NCI-H187 treated with DMSO at 0.1 percent for 48 hours (cell line): ENCODE results near the gene KIAA1217.
"Not testable (repeated sequence)": the region's sequence is repeated elsewhere in the genome, so short reads cannot be mapped to it uniquely, and the experiment has no call there.

Experiments used
- DNase-seq: peaks from one replicate; lab custom pipeline; 2025; lab: John Stamatoyannopoulos, UW

The KIAA1217 gene

DNA sequence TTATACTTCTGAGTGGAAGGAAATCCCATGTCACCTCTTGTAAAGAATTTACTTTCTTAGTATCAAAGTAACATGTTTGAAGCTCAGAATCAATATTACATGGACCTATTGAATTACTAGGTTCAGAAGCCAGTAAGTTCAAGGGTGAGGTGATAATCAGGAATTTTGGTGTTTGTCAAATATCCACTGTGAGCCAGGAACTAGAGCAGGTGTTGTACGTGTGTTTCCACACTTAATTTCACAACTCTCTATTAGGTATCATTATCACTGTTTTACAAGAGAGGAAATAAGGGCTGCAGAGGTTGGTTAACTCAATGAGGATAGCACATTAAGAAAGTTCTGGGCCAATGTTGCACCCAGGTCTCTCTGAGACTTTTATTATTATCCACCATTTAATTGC is 130.4 kb downstream of the KIAA1217 start:
- DNase-seq: no peak

DNA sequence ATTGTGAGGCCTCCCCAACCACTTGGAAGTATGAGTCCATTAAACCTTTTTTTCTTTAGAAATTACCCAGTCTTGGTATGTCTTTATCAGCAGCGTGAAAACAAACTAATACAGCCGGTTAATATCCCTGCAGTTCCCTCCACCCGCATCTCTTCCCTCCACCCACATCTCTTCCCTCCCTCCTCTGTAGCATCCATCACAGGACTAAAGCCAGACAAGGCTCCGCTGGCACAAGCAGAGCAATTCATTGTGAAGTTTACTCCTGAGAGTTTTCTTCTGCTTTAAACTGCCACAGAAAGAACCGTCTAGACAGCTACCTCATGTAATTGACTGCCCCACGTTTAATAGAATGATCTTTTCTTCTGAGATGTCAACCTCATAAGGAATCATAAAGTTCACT is 131.5 kb downstream of the KIAA1217 start:
- DNase-seq: no peak

DNA sequence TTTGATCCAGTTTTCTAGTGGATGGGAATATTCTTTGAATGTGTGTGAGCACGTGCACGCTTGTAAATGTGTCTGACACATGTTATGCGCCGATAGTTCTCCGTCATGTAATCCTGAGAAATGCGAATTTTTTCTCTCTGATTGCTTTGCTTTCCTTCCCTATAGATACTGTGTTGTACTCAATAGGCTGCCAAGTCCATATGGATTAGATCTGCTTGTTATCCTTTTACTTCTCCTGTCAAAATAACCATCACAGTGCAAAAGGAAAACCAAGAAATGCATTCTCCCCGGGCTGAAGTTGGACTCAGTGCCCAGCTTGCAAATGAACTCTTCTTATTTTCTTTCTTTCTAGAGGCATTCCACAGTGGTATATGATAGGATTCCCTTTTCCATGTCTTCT is 131.9 kb downstream of the KIAA1217 start:
- no peak for DNase-seq

DNA sequence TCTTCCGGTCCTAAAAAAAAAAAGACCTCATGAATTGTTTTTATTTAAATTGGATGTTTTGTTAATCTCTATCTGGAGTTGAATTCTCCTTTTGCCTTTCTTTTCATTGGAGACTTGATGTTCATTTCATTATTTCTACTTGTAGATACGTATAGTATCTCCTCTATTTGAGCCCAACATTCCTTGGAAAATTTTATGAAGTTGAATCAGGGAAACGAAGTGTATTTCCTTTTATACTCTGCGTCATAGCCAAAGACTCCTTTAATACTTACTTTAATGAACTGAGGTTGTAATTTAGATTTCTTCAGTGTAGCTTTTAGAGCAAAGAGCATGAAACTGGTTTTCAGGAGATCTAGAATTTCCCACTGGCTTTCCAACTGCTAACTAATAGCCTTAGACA is 132.4 kb downstream of the KIAA1217 start:
- DNase-seq: no peak

DNA sequence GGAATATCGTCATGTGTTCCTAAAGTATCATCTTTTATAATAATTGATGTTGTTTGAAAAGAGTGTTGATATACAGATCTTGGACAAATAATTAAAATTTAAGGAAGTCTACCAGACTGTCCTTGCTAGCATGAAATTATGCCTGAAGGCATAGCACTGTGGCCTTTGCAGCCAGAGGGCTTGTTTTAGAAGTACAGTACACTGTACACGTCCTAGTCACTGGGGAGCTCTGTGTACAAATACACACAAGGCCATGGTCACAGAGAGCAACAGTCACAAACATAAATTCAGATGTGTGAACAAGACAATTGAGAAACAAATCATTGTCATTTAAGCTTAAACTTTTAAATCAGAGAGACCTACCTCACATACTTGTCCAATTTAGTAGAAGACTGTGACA is 133.0 kb downstream of the KIAA1217 start:
- no peak for DNase-seq

DNA sequence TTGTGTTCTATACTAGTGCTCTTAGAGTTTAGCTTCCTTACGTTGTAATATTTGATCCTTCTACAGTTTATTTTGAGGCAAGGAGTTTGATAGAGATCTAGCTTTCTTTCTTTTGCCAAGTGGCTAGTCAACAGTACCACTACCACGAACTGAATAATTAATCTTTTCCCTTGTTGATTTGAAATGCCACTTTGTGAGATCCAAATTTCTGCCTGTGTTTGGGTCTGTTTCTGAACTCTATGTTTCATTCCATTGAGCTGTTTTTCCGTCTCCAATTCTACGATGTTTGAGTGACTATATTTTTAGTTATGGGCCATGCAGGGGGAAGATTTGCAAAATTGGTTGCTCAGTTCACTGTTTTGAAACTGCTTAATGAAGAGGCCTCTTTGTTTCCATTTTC is 134.7 kb downstream of the KIAA1217 start:
- DNase-seq: no peak

DNA sequence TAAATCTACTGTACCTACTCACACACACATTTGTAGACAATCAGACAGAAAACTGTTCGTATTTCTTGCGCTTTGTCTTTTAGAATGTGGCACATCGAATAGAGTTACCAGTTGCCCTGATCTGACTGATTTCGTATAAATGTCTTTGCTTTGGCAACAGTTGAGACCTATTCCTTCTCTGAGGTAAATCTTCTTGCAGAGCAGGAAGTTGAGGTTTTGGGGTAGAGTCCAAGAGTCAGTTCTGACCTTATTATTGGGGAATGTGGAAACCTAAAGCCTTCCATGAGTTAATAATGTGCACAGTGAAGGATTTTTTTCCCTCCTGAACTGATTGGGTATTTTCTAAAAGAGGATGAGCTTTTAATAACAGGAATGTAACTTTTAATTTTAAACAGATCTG is 135.3 kb downstream of the KIAA1217 start:
- no peak for DNase-seq

DNA sequence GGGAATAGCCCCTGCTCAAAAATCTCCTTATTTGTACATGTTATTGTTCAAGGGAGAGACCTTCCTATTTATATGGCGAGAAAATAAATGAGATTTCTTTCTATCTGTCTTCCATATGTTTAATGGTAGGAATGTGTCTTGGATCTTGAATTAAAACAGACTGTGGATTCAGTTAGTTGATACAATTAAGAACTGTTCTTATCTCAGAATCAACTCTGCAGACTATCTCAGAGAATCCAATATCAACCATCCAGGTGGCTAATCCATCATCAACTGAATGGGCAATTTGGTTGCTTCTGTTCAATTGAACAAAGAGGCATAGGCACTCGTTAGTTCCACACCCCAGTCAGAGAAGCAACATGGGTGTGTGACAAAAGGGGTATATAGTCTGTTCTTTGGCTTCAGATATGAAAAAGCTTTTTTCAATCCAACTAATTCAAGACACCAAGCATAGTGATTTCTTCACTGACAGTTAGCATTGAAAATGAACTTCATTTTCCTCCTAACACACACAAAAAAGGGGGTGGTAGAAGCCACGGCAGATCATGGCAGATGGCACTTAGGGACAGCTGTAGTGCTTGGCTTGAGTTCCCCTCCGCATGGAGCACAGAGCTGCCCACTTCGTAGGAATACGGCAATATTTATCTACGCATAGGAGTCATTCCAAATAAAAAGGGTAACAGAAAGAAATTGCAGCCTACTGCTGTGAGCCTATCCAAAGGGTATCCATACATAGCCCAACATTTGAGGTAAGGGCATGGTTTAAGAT is 135.9 kb downstream of the KIAA1217 start:
- no peak for DNase-seq

DNA sequence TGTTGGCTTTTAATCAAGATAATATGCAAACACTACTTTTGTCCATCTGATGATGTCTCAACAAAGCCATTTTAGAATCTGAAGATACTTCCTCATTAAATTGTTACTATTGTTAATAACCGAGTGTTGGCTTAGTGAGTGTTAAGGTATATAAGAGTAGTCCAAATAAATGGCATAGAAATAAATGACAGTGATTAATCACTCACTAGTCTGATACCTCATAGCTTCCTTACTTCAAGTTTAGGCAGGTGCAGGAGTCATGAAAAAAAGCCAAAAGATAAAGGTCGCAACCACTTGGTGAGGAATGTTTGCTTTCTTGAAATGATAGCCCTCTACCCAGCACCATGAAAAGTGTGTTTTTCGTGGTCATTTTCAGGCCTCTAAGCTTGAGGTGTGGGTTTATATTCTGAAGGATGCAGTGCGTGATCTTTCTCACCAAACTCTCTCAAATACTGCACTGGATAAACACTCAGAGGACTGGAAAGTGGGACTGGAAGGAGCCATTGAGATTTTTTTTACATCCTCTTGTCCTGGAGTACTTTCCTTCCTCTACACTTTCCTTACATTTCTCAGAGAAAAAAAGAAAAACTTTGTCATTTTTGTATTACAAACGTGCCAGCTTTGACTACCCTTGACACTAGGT is 138.1 kb downstream of the KIAA1217 start:
- DNase-seq: no peak

DNA sequence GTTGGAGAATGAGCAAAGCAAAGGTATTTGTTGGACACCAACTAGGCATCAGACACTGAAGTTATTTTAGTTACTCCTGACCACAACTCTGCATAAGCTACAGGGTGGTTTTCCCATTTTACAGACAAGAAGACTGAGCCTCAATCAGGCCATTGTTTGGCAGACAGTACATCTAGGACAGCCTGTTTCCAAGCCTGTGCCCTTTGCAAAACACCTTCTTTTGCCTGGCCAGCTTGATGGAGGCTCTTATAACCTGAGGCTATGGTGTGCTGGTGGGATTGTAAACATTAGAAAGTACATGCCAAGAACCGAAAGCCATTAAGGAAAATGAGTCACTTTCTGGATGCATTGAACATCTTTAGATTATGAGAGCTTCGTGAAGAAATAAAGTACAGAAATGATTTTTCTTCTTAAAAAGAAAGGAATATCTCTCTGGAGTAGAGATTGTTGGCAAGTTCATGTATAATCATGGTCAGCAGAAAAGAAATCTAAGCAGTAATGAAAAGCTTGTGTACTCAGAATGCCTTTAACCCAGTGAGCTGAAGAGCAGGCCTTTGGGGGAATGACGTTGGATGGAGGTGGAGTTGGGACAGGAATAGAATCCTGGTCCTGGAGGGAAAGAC is 140.6 kb downstream of the KIAA1217 start:
- no peak for DNase-seq

DNA sequence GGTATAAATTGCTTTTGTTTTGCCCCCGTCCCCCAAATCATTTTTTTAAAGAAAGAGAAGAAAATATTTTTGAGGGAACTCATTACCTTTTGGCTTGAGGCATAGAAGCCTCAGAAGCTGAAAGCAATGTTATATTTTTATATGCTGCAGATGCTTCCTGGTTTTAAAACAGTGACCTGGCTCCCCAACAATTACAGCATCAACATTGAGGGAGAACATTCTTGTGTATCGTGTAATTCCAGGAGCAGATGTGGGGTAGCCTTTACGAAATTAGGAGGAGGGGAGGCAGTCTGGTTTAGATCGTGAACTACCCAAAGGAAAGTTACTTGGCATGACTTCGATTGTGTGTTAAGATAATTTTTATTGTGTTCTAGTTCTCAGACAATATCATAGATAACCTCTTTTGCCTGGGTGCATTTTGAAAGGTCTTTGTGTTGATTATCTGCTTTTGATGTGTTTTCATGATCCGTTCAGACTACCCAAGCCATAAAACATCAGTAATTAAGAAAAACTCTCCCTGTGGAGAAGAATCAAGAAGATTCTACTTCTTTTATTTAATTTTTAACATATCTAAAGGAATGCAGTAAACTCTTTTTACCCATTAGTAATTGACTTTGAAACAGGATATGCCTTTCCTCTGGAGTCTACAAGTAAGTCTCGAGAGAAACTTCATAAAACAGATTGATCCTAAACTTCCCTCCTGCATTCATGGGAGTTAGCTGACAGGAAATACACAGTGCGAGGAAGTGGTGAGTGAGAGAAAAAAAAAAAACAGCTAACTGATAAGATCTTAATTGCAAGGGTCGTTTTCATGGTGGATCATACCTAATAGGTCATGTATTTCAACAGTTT is 141.4 kb downstream of the KIAA1217 start:
- DNase-seq: no peak

DNA sequence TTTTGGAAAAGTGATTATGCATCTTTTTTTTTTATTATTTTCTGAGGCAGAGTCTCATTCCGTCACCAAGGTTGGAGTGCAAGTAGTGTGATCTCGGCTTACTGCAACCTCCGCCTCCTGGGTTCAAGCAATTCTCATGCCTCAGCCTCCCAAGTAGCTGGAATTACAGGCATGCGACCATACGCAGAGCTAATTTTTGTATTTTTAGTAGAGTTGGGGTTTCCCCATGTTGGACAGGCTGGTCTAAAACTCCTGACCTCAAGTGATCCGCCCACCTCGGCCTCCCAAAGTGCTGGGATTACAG is 141.9 kb downstream of the KIAA1217 start:
- DNase-seq: not testable (repeated sequence)

DNA sequence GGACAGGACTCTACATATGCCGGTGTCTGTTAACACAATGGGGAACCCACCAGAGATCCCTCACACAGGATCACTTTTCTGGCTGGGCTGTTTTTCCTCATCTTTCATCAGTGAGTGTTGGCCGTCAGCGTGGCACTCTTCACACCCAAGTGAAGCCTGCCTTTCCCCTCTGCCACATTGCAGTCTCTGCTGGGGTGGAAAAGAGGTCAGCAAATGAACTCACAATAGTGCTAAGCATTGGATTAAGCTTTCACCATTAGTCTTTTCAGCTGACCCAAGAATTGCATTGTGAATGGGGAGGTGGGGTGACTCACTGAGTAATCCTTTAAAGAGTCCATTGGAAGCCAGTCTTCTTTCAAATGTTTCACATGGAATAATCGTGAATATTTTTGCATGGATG is 143.0 kb downstream of the KIAA1217 start:
- DNase-seq: no peak

DNA sequence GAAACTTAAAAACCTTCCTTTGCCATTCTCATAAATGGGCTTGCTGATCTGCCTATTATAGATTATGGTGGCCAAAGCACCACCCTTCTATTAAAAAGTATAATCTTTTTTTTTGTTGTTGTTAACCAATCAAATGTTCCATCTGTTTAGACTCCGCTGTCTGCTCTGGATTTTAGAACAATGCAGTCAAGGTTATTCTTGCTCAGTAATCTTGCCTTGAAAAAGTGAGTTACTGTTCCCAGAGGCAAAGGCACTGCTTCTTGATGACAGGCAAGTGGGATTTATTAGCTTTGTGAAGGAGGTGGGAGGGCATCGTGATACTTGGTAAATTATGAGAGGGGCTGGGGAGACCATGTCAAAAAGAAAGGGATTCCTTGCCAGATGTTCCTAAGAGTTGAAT is 143.5 kb downstream of the KIAA1217 start:
- no peak for DNase-seq

DNA sequence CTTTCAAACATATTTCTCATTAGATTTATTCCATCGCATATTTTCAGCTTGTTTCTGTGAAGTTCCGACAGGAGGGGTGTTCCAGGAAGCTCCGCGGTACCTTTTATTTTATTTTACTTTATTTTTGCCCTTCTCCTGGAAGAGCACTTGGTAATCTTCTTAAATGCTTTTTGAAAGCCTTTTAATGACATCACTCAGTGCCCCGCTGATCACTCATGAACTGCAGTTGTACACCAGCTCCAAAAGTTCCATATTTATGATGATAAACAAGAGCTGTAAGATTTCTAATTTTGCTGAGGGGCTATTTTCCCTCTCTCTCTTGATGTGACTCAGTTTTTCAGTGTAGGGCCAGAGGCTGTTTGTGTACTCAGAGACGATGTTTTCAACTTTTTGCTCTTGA is 144.4 kb downstream of the KIAA1217 start:
- DNase-seq: no peak

DNA sequence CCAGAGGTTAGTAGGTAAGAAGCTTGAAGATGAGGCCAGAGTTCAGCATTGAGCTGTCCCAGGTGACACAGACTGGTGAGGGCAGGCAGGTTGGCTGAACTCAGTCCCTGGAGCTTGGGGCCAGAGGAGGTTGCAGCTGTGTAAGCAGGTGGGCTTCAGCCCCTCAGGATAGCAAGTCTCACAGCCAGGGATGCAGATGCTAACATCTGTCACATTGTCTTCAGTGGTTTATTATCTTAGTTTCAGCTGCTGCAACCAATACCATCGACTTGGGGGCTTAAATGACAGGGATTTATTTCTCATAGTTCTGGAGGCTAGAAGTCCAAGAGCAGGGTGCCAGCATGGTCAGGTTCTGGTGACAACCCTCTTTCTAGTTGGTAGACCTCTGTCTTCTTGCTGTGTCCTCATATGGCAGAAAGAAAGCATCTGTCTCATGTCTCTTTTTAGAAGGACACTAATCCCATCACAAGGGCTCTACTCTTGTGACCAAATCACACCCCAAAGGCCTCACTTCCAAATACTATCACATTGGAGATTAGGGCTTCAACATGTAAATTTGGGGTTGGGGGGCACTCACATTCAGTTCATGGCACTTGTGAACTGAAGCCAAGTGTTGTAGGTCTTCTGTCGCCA is 146.2 kb downstream of the KIAA1217 start:
- no peak for DNase-seq

DNA sequence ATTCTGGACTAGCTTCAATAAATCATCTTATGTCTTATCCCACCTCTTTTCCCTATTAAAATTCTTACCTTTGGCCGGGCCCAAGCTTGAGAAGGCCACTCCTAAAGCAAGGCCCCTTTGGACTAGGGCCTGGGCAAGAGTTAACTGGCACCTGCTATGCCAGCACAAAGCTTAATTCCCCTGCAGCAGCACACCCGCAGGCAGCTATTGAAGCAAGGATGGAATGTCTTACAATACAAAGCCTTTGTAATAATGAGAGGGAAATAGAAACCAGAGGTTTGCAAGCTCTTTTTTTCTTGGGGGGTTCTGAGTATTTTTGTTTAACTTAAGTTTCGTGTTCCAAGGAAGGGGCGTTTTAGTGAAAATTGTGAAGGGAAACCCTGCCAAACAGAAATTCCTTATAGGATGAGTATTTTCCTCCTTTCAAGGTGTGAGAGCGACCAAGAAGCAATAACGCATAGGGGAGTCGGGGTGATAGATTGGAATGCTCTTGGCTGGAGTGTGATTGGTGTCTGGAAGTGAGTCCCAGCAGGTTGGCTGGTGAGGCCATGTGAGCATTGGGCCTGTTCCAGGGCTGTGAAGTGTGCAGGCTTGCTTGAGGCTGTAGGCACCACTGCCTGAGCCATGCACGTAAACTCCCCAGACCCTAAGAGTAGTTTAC is 148.5 kb downstream of the KIAA1217 start:
- no peak for DNase-seq

DNA sequence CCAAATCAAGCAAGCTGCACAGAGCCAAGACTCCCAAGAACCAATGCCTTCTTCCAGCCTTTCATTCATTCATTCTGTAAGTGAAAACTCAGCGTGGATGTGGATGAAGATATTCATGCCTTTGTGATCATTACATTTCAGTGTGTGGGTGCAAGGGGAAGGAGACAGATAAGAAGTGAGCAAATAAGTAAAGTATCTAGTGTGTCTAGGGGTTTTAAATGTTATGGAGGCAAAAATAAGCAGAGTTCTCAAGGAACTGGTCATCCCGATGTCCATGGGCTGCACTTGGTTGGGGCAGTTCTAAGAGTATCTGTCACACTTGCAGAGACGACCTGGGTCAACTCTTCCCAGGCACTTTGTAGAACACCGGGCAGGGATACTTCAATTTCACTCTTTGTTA is 149.1 kb downstream of the KIAA1217 start:
- DNase-seq: no peak

DNA sequence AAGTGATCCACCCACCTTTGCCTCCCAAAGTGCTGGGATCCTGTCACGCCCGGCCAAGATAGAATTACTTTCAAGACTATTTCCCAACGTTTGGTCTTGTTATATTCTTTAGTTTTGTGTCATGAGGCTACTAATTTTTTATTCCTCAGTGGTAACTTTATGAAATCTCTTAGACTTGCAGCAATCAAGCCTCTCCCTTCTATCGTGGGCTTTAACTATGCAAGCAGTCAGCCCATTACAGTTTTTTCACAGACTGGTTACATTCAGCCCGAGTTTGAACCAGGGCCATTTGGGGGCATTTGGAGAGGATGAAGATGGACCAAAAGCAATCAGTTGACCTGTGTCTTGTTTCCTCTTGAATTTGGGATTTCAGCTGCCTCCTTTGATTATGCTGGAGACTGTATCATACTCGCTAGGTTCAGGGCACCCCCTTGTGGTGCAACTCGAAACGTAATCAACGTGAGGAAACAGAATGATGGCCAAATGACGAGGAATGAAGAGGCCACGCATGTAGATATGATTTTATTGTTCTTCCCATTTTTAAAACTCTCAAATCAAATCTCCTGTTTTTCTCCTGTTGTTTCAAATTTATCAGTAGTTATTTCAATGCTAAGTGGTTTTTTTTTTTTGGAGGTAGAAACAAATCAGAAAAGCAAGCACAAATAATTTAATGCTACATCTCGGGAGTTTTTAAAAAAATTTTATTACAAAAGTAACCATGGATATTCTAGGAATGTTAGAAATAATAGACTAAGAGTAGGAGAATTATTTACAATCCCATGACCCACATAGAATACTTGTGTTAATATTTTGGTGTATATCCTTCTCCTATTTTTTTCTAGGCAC is 151.6 kb downstream of the KIAA1217 start:
- DNase-seq: no peak

DNA sequence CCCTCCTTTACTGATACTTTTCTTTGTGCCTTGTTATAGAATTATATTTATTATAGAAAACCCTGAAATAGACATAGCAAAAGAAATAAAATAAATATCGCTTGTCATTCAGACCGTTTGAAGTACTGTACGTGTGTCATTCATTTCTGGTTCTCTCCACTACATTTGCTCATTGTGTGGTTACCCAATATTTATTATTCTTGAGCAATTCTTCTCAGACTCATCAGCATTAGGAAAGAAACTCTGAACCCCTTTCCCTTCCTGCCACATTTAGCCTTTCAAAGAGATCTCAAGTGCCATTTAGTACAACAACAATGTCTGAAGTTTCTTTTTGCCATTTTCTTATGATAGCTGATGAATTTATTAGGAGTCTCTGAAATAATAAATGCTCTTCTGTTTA is 154.1 kb downstream of the KIAA1217 start:
- no peak for DNase-seq

DNA sequence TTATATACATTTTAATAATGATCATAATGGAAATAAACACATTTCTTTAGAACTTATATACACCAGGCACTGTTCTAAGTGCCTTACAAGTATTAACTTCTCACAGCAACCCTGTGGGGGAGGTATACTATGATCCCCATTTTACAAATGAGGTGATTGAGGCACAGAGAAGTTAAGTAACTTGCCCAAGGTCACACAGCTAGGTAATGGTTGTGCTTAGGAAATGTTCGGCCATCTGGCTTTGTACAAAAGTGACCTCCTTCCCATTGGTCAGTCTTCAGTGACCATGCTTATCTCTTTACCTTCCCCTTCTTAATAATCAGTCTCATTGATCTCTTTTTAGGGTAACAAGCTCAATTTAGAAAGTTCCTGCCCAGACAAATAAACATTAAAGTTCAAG is 158.8 kb downstream of the KIAA1217 start:
- DNase-seq: no peak
